ENCODE data around the gene RNF121.

- no peak for TF ChIP-seq CTCF (IDR thresholded peaks at IDR 0.05)
- no peak for TF ChIP-seq EZH2 (IDR thresholded peaks at IDR 0.05; ENCODE audit: borderline replicate concordance, insufficient read depth, low read depth, low read length, poor library complexity, severe bottlenecking)
Observed at GRCh38 chr11:71955898-71956456, 27.1 kb downstream of the RNF121 start.
